ENCODE measurements around the gene IL27RA. TPM values are rescaled to one million over a fixed set of nuclear protein-coding genes. Genes with fewer than 3 reads are reported as not detected.
A peak's percentile ranks its signal among the peaks of the same experiment; 100 is the strongest.

The IL27RA gene
- total RNA-seq, 1 donor from 2014 or later: 82.5 TPM

DNA sequence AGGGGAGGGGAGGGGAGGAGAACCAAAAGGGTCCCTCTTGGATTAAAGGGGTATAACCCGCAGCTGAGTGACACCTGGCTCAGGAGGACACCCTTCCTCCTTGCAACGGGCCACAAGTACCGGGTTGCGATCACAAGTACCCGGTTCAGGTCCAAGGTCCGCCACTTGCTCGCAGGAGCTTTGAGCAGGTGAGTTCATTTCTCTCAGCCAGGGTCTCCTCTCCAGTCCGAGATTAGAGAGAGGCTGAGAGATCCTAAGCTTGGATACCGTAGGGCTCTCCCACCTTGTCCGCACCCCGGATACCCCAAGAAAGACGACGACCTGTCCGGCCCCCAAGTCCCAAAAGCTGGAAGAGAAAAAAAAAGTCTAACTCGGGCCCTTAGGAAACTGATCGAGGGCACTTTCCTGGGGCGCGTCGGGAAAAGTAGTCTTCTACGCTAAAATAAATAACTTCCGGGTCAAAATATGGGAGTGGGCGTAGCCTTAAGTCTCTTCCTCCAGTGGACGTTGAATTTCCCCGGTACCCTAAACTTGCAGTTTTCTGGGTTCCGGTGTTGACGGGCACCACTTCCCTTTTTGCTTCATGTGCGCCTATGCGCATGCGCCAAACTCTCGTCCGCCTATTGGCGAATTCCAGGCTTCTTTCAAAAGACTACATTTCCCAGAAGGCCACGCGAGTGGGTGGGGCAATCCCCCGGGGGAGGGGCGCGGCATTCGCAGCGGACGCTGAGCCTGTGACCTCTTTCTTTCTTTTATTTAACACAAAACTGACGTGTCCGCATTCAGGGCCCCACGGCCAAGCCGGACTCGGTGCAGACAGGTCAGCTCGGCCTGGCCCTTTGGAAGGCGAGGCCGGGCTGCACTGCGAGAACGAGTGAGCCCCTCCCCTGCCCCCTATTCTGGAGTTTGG is 49.6 kb downstream of the IL27RA start:
- no peaks in the 10 kb centered on the region for H3K27me3 Mint-ChIP-seq (ENCODE audit: insufficient read depth)
- H3K4me1 Mint-ChIP-seq (ENCODE audit: low read depth): peaks cover 8% of the 10 kb centered on the region
- DNase-seq (ENCODE audit: low spot score): peak; percentile 99
- H3K4me3 Mint-ChIP-seq: peak overlapping the region; percentile 96
- H3K9me3 Mint-ChIP-seq: no peaks in the 10 kb centered on the region
- intact Hi-C loops (cut with micrococcal nuclease): loop anchor here (1.0 to 5.0 kb wide), 9 partner anchors 8 to 931 kb away; partner anchors contain the start of genes ASF1B, C19orf53, IER2 and PRKACA
- H3K36me3 Mint-ChIP-seq (ENCODE audit: low read depth): no peaks in the 10 kb centered on the region
- peak overlapping the region; percentile 97 for H3K27ac Mint-ChIP-seq

DNA sequence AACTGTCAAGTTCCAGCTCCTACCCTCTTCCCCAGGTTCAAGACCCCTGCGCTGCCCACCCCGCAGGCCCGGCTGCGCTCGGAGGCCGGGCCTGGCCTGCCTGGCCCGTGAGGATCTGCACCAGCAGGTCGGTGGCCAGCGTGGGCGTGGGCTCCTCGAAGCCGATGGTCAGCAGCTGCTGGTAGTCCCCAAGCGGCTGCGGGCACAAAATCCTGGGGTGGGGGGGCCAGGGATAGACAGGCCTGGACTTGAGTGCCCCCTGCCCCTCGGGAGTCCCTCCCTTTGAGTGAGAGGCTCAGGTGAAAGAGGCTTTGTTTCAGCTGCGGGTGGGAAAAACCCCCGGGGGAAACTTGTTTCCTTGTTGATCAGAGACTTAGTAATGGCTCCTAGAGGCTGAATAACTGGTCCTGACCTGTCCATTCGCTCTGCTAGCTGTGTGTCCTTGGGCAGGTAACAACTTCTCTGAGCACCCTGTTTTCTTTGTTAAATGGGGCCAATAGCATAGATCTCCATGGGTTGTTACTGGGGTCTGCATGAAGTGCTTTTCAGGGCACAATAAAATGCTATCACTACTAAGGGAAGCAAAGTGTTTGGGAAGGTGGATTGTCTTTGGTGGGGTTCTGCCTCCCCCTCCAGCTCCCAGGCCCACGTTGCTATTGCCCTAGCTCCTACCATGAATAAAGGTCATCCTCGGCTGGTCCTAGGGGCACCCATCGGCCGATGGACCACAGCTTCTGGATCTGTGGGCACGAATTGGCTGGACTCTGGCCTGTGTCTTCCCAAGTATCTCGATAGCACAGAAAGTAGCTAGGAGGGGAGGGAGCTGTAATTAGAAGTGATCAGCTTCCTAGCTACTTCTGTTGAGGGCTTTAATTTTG is 50.5 kb downstream of the IL27RA start:
- intact Hi-C loops (cut with micrococcal nuclease): loop anchor here (1.0 to 5.0 kb wide), 9 partner anchors 9 to 932 kb away; partner anchors contain the start of genes ASF1B, C19orf53, IER2 and PRKACA
- Mint-ChIP-seq H3K27ac (peak overlapping the region; percentile 97), H3K27me3 (ENCODE audit: insufficient read depth) (no peaks in the 10 kb centered on the region), H3K4me1 (ENCODE audit: low read depth) (peaks cover 8% of the 10 kb centered on the region), H3K36me3 (ENCODE audit: low read depth) (no peaks in the 10 kb centered on the region), H3K9me3 (no peaks in the 10 kb centered on the region), H3K4me3 (peak overlapping the region; percentile 96)
- peak; percentile 20 for DNase-seq (ENCODE audit: low spot score)

GRCh38 chr19:14082675-14082960 is 51.1 kb downstream of the IL27RA start:
- intact Hi-C loops (cut with micrococcal nuclease): loop anchor here (5.0 kb wide), 1 partner anchor 310 kb away; the partner anchor contains the start of gene C19orf53
- Mint-ChIP-seq H3K4me1 (ENCODE audit: low read depth) (peaks cover 8% of the 10 kb centered on the region), H3K27me3 (ENCODE audit: insufficient read depth) (no peaks in the 10 kb centered on the region), H3K27ac (no peak overlapping the region), H3K36me3 (ENCODE audit: low read depth) (peaks cover 1% of the 10 kb centered on the region), H3K4me3 (peak overlapping the region; percentile 96), H3K9me3 (no peaks in the 10 kb centered on the region)
- no peak for DNase-seq (ENCODE audit: low spot score)

DNA sequence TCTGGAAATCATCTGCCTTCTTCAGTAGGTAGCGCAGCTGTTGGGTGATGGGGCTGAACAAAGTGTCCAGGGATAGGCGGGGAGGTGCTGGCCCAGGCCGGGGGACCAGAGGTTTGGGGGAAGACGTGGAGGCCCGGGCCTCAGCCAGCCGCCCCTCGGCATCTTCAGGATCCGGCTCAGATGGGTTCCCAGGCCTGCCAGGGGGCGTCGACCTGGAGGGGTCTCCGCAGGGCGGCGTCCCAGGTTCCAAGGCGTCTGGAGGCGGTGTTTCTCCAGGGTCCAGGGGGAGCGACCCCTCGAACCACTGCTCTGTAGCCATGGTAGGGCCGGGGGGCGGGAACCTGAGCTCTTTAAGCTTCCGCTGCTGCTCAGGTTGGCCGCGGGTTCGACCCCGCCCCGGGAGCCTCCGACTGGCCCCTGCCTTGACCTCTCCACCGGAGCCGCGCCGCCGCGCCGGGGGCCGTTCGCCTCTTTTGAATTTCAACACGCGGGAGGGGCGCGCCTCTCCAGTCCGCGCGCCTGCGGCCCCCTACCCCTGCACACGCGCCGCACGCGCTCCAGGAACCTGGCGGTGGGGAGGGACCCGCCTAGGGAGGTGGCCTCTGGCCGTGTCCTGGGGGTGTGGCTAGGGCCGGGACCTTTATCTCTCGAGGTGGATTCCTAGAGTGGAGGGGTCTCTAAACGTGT is 53.9 kb downstream of the IL27RA start, which contains the start of gene C19orf67:
Gene C19orf67 (minus strand): TSS at position 475 of the 687 bp plus-strand sequence. CDS start 156 bp downstream, at position 319.
- Mint-ChIP-seq H3K27me3 (ENCODE audit: insufficient read depth) (no peaks in the 10 kb centered on the region), H3K36me3 (ENCODE audit: low read depth) (peaks cover 17% of the 10 kb centered on the region), H3K4me1 (ENCODE audit: low read depth) (peaks cover 13% of the 10 kb centered on the region), H3K4me3 (peak within 1 kb of the TSS; percentile 2), H3K9me3 (no peaks in the 10 kb centered on the region), H3K27ac (no peak within 1 kb of the TSS)
- intact Hi-C loops (cut with micrococcal nuclease): no loop called here
- no peak for DNase-seq (ENCODE audit: low spot score)

GRCh38 chr19:14086098-14086497 is 54.5 kb downstream of the IL27RA start:
- Mint-ChIP-seq H3K4me1 (ENCODE audit: low read depth) (peaks cover 10% of the 10 kb centered on the region), H3K4me3 (no peak overlapping the region), H3K9me3 (no peaks in the 10 kb centered on the region), H3K27ac (no peak overlapping the region), H3K27me3 (ENCODE audit: insufficient read depth) (no peaks in the 10 kb centered on the region), H3K36me3 (ENCODE audit: low read depth) (peaks cover 17% of the 10 kb centered on the region)
- DNase-seq (ENCODE audit: low spot score): no peak
- intact Hi-C loops (cut with micrococcal nuclease): no loop called here

DNA sequence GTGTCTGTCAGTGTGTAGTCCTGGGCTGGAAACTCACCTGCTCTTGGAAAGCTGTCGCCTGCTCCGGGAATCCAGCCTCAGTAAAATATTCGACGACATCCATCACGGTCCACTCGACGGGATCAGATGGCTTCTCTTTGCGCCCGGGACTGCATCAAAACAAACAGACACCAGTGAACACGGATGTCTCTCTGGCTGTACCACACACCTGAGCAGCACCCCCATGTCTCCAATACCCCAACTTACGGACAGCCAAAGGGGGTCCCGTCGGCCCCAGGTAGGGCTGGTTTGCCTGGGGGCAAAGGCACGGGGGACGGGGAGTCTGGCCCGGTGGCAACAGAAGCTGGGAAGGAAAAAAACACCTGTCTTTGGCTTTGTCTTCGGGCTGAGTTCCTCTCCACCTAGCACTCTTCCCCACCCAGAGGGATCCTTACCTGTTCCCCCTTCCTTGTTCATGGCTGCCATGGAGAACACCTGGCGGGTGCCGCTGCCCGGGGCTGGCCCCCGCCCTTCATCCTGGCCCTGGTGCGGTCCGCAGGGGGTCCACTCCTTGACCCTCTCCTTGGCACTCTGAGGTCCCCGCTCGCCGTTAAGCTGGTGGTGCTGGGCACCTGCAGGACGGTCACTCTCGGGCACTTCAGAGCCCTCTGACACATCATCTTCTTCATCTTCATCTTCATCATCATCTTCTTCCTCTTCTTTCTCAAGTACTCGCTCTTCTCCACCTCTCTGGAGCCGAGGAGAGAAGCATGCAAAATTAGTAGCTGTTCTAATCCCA is 57.3 kb downstream of the IL27RA start:
- peaks cover 7% of the 10 kb centered on the region for H3K9me3 Mint-ChIP-seq
- H3K4me3 Mint-ChIP-seq: peak overlapping the region; percentile 85
- no peaks in the 10 kb centered on the region for H3K27me3 Mint-ChIP-seq (ENCODE audit: insufficient read depth)
- peaks cover 16% of the 10 kb centered on the region for H3K4me1 Mint-ChIP-seq (ENCODE audit: low read depth)
- peaks cover 30% of the 10 kb centered on the region for H3K36me3 Mint-ChIP-seq (ENCODE audit: low read depth)
- no peak for DNase-seq (ENCODE audit: low spot score)
- intact Hi-C loops (cut with micrococcal nuclease): no loop called here
- peak overlapping the region; percentile 87 for H3K27ac Mint-ChIP-seq

DNA sequence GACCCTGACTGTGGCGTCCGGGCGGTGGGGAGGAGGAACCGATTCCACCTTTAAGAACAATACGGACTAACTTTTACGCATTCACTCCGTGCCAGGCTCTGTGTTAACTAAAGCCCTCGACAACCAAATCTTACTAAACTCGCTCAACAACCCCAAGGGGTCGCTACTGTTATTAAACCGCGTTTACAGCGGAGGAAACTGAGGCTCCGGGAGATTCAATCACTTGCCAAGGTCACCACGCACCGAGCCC is 57.8 kb downstream of the IL27RA start:
- Mint-ChIP-seq H3K27ac (peak overlapping the region; percentile 87), H3K36me3 (ENCODE audit: low read depth) (peaks cover 30% of the 10 kb centered on the region), H3K4me1 (ENCODE audit: low read depth) (peaks cover 16% of the 10 kb centered on the region), H3K27me3 (ENCODE audit: insufficient read depth) (no peaks in the 10 kb centered on the region), H3K9me3 (peaks cover 7% of the 10 kb centered on the region), H3K4me3 (peak overlapping the region; percentile 85)
- intact Hi-C loops (cut with micrococcal nuclease): no loop called here
- DNase-seq (ENCODE audit: low spot score): no peak

GRCh38 chr19:14089662-14090508 is 58.3 kb downstream of the IL27RA start:
- Mint-ChIP-seq H3K27me3 (ENCODE audit: insufficient read depth) (no peaks in the 10 kb centered on the region), H3K4me3 (peak overlapping the region; percentile 85), H3K36me3 (ENCODE audit: low read depth) (peaks cover 35% of the 10 kb centered on the region), H3K9me3 (peaks cover 7% of the 10 kb centered on the region), H3K27ac (peak overlapping the region; percentile 87), H3K4me1 (ENCODE audit: low read depth) (peaks cover 16% of the 10 kb centered on the region)
- DNase-seq (ENCODE audit: low spot score): peak; percentile 20
- intact Hi-C loops (cut with micrococcal nuclease): loop anchor here (2.0 kb wide), 1 partner anchor 15 kb away; no protein-coding TSS in a partner anchor

- DNase-seq (ENCODE audit: low spot score): peak; percentile 62
- Mint-ChIP-seq H3K4me3 (peak within 1 kb of the TSS; percentile 99), H3K36me3 (ENCODE audit: low read depth) (peaks cover 35% of the 10 kb centered on the region), H3K9me3 (peaks cover 7% of the 10 kb centered on the region), H3K4me1 (ENCODE audit: low read depth) (peaks cover 16% of the 10 kb centered on the region), H3K27ac (peak within 1 kb of the TSS; percentile 100), H3K27me3 (ENCODE audit: insufficient read depth) (no peaks in the 10 kb centered on the region)
- intact Hi-C loops (cut with micrococcal nuclease): loop anchor here (1.0 to 2.0 kb wide), 4 partner anchors 9 to 47 kb away; partner anchors contain the start of gene PRKACA
These were observed 59.0 kb downstream of the IL27RA start, which contains the start of gene SAMD1 for GRCh38 chr19:14090509-14091080. SAMD1 (minus strand) TSS chr19:14090751.

GRCh38 chr19:14091081-14091812 is 59.7 kb downstream of the IL27RA start:
- H3K9me3 Mint-ChIP-seq: peaks cover 7% of the 10 kb centered on the region
- peak overlapping the region; percentile 100 for H3K27ac Mint-ChIP-seq
- intact Hi-C loops (cut with micrococcal nuclease): loop anchor here (1.0 to 2.0 kb wide), 4 partner anchors 10 to 46 kb away; partner anchors contain the start of gene PRKACA
- peak; percentile 74 for DNase-seq (ENCODE audit: low spot score)
- H3K4me1 Mint-ChIP-seq (ENCODE audit: low read depth): peaks cover 16% of the 10 kb centered on the region
- peaks cover 35% of the 10 kb centered on the region for H3K36me3 Mint-ChIP-seq (ENCODE audit: low read depth)
- peak overlapping the region; percentile 99 for H3K4me3 Mint-ChIP-seq
- H3K27me3 Mint-ChIP-seq (ENCODE audit: insufficient read depth): no peaks in the 10 kb centered on the region
